Activated naive CD4-positive, alpha-beta T cell treated with anti-CD3 and anti-CD28 coated beads, Interleukin-2, amount 10 ng/mL, durations not matched to agents 7 days and 5 days (primary cell): ENCODE measurements around the gene ADAMTS13.
"Not testable (repeated sequence)": the region's sequence is repeated elsewhere in the genome, so short reads cannot be mapped to it uniquely, and the experiment has no call there.

Experiments
- CTCF ChIA-PET: fragments of 350-600 bp; sonication (Branson Sonifier 250); formaldehyde crosslinking; loops from one replicate; lab custom pipeline; 2021; ENCODE audit warnings: antibody characterized with exemption; lab: Charles Lee
- DNase-seq: peaks from one replicate; pipeline ENCODE4 v3.0.0-alpha.2; 2020
- H3K27ac Mint-ChIP-seq: one replicate; pipeline ENCODE4 v1.8.0; 2021; ENCODE audit warnings: mild to moderate bottlenecking, moderate library complexity, mixed read lengths
- H3K27me3 Mint-ChIP-seq: one replicate; pipeline ENCODE4 v1.8.0; 2021; ENCODE audit warnings: mild to moderate bottlenecking, mixed read lengths
- H3K36me3 Mint-ChIP-seq: one replicate; pipeline ENCODE4 v1.8.0; 2021; ENCODE audit warnings: mixed read lengths
- H3K4me1 Mint-ChIP-seq: one replicate; pipeline ENCODE4 v1.8.0; 2021; ENCODE audit warnings: mixed read lengths
- H3K4me3 Mint-ChIP-seq: one replicate; pipeline ENCODE4 v1.8.0; 2021; ENCODE audit warnings: mild to moderate bottlenecking, moderate library complexity, mixed read lengths
- H3K9me3 Mint-ChIP-seq: one replicate; pipeline ENCODE4 v1.8.0; 2021; ENCODE audit warnings: mixed read lengths

ADAMTS13 gene

GRCh38 chr9:133441571-133441970, 19.4 kb downstream of the ADAMTS13 start:
- CTCF ChIA-PET, result interaction anchor here (1.4 kb wide), 1 partner anchor 15 kb away, joined by 3 read pairs; no protein-coding TSS in a partner anchor
- Mint-ChIP-seq H3K27ac (no peak overlapping the region), H3K27me3 (peaks cover 4% of the 10 kb centered on the region), H3K9me3 (no peaks in the 10 kb centered on the region), H3K4me3 (no peak overlapping the region), H3K4me1 (no peaks in the 10 kb centered on the region), H3K36me3 (no peaks in the 10 kb centered on the region)
- DNase-seq, result no peak

- peaks cover 8% of the 10 kb centered on the region for H3K27me3 Mint-ChIP-seq
- no peaks in the 10 kb centered on the region for H3K9me3 Mint-ChIP-seq
- H3K4me3 Mint-ChIP-seq, result no peak overlapping the region
- no peak overlapping the region for H3K27ac Mint-ChIP-seq
- CTCF ChIA-PET, result no interaction called here
- no peak for DNase-seq
- H3K4me1 Mint-ChIP-seq, result no peaks in the 10 kb centered on the region
- no peaks in the 10 kb centered on the region for H3K36me3 Mint-ChIP-seq
These were observed 21.1 kb downstream of the ADAMTS13 start for GRCh38 chr9:133443248-133443647.

- CTCF ChIA-PET, result no interaction called here
- Mint-ChIP-seq H3K36me3 (no peaks in the 10 kb centered on the region), H3K27ac (no peak overlapping the region), H3K9me3 (no peaks in the 10 kb centered on the region), H3K27me3 (peaks cover 8% of the 10 kb centered on the region), H3K4me1 (no peaks in the 10 kb centered on the region), H3K4me3 (no peak overlapping the region)
- no peak for DNase-seq
These were observed 21.8 kb downstream of the ADAMTS13 start for GRCh38 chr9:133443982-133444381.

- no peaks in the 10 kb centered on the region for H3K36me3 Mint-ChIP-seq
- DNase-seq, result no peak
- no peaks in the 10 kb centered on the region for H3K9me3 Mint-ChIP-seq
- no peak overlapping the region for H3K4me3 Mint-ChIP-seq
- H3K27ac Mint-ChIP-seq, result no peak overlapping the region
- no peaks in the 10 kb centered on the region for H3K4me1 Mint-ChIP-seq
- CTCF ChIA-PET, result no interaction called here
- H3K27me3 Mint-ChIP-seq, result peaks cover 8% of the 10 kb centered on the region
These were observed 23.3 kb downstream of the ADAMTS13 start for GRCh38 chr9:133445293-133445969.

GRCh38 chr9:133448487-133448972, 26.4 kb downstream of the ADAMTS13 start:
- no peak for DNase-seq
- no peak overlapping the region for H3K4me3 Mint-ChIP-seq
- H3K36me3 Mint-ChIP-seq, result no peaks in the 10 kb centered on the region
- H3K4me1 Mint-ChIP-seq, result no peaks in the 10 kb centered on the region
- H3K27ac Mint-ChIP-seq, result no peak overlapping the region
- peaks cover 12% of the 10 kb centered on the region for H3K27me3 Mint-ChIP-seq
- CTCF ChIA-PET, result interaction anchor here (1.1 kb wide), 1 partner anchor 38 kb away, joined by 4 read pairs; no protein-coding TSS in a partner anchor
- no peaks in the 10 kb centered on the region for H3K9me3 Mint-ChIP-seq

- CTCF ChIA-PET, result no interaction called here
- peaks cover 19% of the 10 kb centered on the region for H3K27me3 Mint-ChIP-seq
- no peak for DNase-seq
- no peaks in the 10 kb centered on the region for H3K4me1 Mint-ChIP-seq
- no peaks in the 10 kb centered on the region for H3K36me3 Mint-ChIP-seq
- no peak overlapping the region for H3K4me3 Mint-ChIP-seq
- H3K27ac Mint-ChIP-seq, result no peak overlapping the region
- no peaks in the 10 kb centered on the region for H3K9me3 Mint-ChIP-seq
These were observed 27.6 kb downstream of the ADAMTS13 start for GRCh38 chr9:133449760-133450159.

GRCh38 chr9:133451865-133452264, 29.7 kb downstream of the ADAMTS13 start:
- DNase-seq, H3K4me3 Mint-ChIP-seq, H3K9me3 Mint-ChIP-seq, H3K27ac Mint-ChIP-seq, H3K36me3 Mint-ChIP-seq, H3K4me1 Mint-ChIP-seq: not testable (repeated sequence)
- CTCF ChIA-PET, result interaction anchor here (1.7 kb wide), 1 partner anchor 33 kb away, joined by 3 read pairs; no protein-coding TSS in a partner anchor
- peaks cover 23% of the 10 kb centered on the region for H3K27me3 Mint-ChIP-seq

GRCh38 chr9:133452562-133452961, 30.4 kb downstream of the ADAMTS13 start:
- H3K36me3 Mint-ChIP-seq, result no peaks in the 10 kb centered on the region
- H3K27me3 Mint-ChIP-seq, result peaks cover 19% of the 10 kb centered on the region
- no peaks in the 10 kb centered on the region for H3K4me1 Mint-ChIP-seq
- no peaks in the 10 kb centered on the region for H3K9me3 Mint-ChIP-seq
- no peak for DNase-seq
- no peak overlapping the region for H3K4me3 Mint-ChIP-seq
- H3K27ac Mint-ChIP-seq, result no peak overlapping the region
- CTCF ChIA-PET, result interaction anchor here (1.7 kb wide), 1 partner anchor 33 kb away, joined by 3 read pairs; no protein-coding TSS in a partner anchor

GRCh38 chr9:133453651-133454050, 31.5 kb downstream of the ADAMTS13 start:
- CTCF ChIA-PET, result interaction anchor here (1.7 kb wide), 1 partner anchor 32 kb away, joined by 3 read pairs; no protein-coding TSS in a partner anchor
- H3K4me3 Mint-ChIP-seq, result no peak overlapping the region
- no peak overlapping the region for H3K27ac Mint-ChIP-seq
- peaks cover 29% of the 10 kb centered on the region for H3K27me3 Mint-ChIP-seq
- DNase-seq, result no peak
- no peaks in the 10 kb centered on the region for H3K36me3 Mint-ChIP-seq
- no peaks in the 10 kb centered on the region for H3K4me1 Mint-ChIP-seq
- no peaks in the 10 kb centered on the region for H3K9me3 Mint-ChIP-seq

- Mint-ChIP-seq H3K36me3 (no peaks in the 10 kb centered on the region), H3K4me1 (peaks cover 2% of the 10 kb centered on the region), H3K27ac (no peak overlapping the region), H3K4me3 (no peak overlapping the region), H3K9me3 (no peaks in the 10 kb centered on the region), H3K27me3 (peaks cover 36% of the 10 kb centered on the region)
- DNase-seq, result no peak
- CTCF ChIA-PET, result no interaction called here
These were observed 32.2 kb downstream of the ADAMTS13 start for GRCh38 chr9:133454325-133454724.

GRCh38 chr9:133454943-133455673, 32.9 kb downstream of the ADAMTS13 start:
- no peaks in the 10 kb centered on the region for H3K9me3 Mint-ChIP-seq
- peaks cover 44% of the 10 kb centered on the region for H3K27me3 Mint-ChIP-seq
- no peak overlapping the region for H3K4me3 Mint-ChIP-seq
- no peak for DNase-seq
- no peaks in the 10 kb centered on the region for H3K36me3 Mint-ChIP-seq
- peaks cover 6% of the 10 kb centered on the region for H3K4me1 Mint-ChIP-seq
- H3K27ac Mint-ChIP-seq, result no peak overlapping the region
- CTCF ChIA-PET, result interaction anchor here (1.4 kb wide), 1 partner anchor 30 kb away, joined by 3 read pairs; no protein-coding TSS in a partner anchor

- H3K27me3 Mint-ChIP-seq, result peaks cover 50% of the 10 kb centered on the region
- DNase-seq, result no peak
- no peaks in the 10 kb centered on the region for H3K36me3 Mint-ChIP-seq
- no peak overlapping the region for H3K4me3 Mint-ChIP-seq
- H3K4me1 Mint-ChIP-seq, result peaks cover 10% of the 10 kb centered on the region
- H3K9me3 Mint-ChIP-seq, result no peaks in the 10 kb centered on the region
- CTCF ChIA-PET, result interaction anchor here (1.3 to 1.4 kb wide), 2 partner anchors 14 to 29 kb away, joined by 3 read pairs; no protein-coding TSS in a partner anchor
- no peak overlapping the region for H3K27ac Mint-ChIP-seq
These were observed 33.8 kb downstream of the ADAMTS13 start for GRCh38 chr9:133455936-133456335.

GRCh38 chr9:133456409-133456808, 34.2 kb downstream of the ADAMTS13 start:
- H3K9me3 Mint-ChIP-seq, result no peaks in the 10 kb centered on the region
- no peak overlapping the region for H3K4me3 Mint-ChIP-seq
- H3K27ac Mint-ChIP-seq, result no peak overlapping the region
- CTCF ChIA-PET, result interaction anchor here (1.3 to 1.4 kb wide), 2 partner anchors 14 to 29 kb away, joined by 3 read pairs; no protein-coding TSS in a partner anchor
- H3K36me3 Mint-ChIP-seq, result no peaks in the 10 kb centered on the region
- no peak for DNase-seq
- peaks cover 10% of the 10 kb centered on the region for H3K4me1 Mint-ChIP-seq
- peaks cover 55% of the 10 kb centered on the region for H3K27me3 Mint-ChIP-seq

GRCh38 chr9:133457233-133457632, 35.1 kb downstream of the ADAMTS13 start:
- no peak for DNase-seq
- Mint-ChIP-seq H3K36me3 (no peaks in the 10 kb centered on the region), H3K9me3 (no peaks in the 10 kb centered on the region), H3K4me3 (no peak overlapping the region), H3K27ac (no peak overlapping the region), H3K27me3 (peaks cover 63% of the 10 kb centered on the region), H3K4me1 (peaks cover 10% of the 10 kb centered on the region)
- CTCF ChIA-PET, result interaction anchor here (1.3 kb wide), 1 partner anchor 15 kb away, joined by 3 read pairs; no protein-coding TSS in a partner anchor
